HG03575 (cell line): ENCODE results near the gene PSMD4.
"Not testable (repeated sequence)": the region's sequence is repeated elsewhere in the genome, so short reads cannot be mapped to it uniquely, and the experiment has no call there.

Experiments
- ATAC-seq: cut with Tn5 transposase; IDR thresholded peaks from one replicate; pipeline ENCODE4 v1.9.1; 2021; ENCODE audit not compliant: unreplicated experiment, insufficient number of reproducible peaks, low FRiP score; ENCODE audit errors: extremely low read depth

PSMD4 gene

GRCh38 chr1:151254217-151255213 is at the start of gene PSMD4:
Gene PSMD4 (plus strand): TSS chr1:151254734. CDS start chr1:151254783, 49 bp downstream.
- ATAC-seq, result no peak

DNA sequence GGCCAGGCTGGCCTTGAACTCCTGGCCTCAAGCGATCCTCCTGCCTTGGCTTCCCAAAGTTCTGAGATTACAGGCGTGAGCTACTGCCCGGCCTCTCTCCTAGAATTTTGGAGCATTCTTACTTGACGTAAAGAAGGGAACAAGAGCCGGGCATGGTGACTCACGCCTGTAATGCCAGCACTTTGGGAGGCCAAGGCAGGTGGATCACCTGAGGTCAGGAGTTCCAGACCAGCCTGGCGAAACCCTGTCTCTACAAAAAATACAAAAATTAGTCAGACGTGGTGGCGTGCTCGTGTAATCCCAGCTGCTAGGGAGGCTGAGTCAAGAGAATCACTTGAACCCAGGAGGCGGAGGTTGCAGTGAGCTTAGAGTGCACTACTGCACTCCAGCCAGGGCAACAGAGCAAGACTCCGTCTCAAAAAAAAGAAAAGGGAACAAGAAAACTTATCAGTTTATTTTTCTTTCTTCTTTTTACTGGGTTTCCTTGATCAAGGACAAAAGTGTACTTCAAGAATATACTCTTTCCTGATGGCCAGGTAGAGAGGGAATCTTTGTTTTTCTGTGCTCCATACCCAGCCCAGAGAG is 49.1 kb upstream of the PSMD4 start:
- ATAC-seq, result not testable (repeated sequence)

GRCh38 chr1:151210830-151211229 is 43.7 kb upstream of the PSMD4 start:
- ATAC-seq, result no peak

GRCh38 chr1:151211972-151212705 is 42.4 kb upstream of the PSMD4 start:
- no peak for ATAC-seq

DNA sequence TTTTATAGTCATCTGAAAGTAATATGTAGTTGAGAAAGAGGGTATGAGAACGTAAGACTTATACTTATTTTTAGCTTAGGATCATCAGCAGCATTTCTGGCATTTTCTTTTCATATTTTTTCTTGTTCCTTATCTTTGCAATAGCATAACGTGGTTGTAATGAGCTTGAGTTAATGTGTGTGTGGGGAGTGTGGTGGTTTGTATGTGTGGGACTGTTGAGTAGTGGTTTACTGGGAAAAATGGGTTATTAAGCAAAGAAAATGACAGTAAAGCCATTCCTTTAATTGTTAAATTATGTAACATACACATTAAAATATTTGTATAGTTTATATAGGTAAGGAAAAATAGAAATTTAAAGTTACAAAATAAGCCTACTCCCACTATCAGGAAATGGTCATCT is 41.0 kb upstream of the PSMD4 start:
- ATAC-seq, result no peak

DNA sequence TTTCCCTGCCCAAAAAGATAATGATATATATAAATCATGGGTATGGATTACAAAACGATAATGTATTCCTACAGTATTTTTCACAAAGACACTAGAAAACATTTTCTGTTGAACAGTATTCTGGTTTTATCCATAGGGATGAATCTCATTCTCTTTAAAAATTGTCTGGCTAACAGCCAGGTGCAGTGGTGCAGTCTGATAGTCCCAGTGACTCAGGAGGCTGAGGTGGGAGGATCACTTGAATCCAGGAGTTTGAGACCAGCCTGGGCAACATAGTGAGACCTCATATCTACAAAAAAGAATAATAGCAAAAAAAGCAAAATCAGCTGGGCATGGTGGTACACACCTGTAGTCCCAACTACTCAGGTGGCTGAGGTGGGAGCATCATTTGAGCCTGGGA is 32.9 kb upstream of the PSMD4 start:
- ATAC-seq, result no peak

DNA sequence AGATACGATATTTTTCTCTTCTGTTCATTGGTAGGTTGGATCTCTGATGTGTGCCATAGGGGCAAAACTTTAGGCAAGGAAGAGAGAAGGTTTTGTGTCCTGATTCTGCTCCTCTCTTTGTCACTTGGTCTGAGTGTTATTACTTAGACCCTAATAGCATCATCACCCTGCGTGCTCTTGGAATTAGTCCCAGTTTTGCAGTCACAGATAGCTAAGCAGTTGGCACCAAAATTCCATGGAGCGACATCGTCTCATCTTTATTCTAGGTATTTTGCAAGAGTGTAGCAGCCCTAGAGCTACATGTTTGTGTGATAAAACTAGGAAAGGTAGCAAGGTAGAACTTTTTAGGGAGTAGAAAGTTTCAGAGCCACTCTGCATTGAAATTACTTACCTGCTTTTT is 32.4 kb upstream of the PSMD4 start:
- ATAC-seq, result no peak

- no peak for ATAC-seq
Measured at GRCh38 chr1:151235235-151235634, 19.3 kb upstream of the PSMD4 start.

GRCh38 chr1:151237678-151238466 is 16.7 kb upstream of the PSMD4 start:
- no peak for ATAC-seq

GRCh38 chr1:151238467-151238739 is 16.1 kb upstream of the PSMD4 start:
- ATAC-seq, result no peak

DNA sequence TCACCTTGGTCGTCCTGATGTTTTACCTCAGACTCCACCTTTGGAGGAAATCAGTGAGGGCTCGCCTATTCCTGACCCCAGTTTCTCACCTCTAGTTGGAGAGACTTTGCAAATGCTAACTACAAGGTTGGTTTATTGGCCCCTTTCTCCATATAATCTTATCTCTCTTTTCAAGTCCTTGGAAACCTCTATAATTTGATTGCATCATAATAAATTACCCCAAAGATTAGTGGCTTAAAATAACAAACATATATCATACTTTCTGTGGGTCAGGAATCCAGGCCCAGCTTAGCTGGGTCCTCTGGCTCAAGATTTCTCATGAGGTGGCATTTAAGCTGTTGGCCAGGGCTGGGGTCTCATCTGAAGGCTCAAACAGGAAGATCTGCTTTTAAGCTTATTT is 12.1 kb upstream of the PSMD4 start:
- ATAC-seq, result no peak

GRCh38 chr1:151243683-151244216 is 10.8 kb upstream of the PSMD4 start:
- ATAC-seq, result no peak

GRCh38 chr1:151246786-151247185 is 7.7 kb upstream of the PSMD4 start:
- no peak for ATAC-seq

DNA sequence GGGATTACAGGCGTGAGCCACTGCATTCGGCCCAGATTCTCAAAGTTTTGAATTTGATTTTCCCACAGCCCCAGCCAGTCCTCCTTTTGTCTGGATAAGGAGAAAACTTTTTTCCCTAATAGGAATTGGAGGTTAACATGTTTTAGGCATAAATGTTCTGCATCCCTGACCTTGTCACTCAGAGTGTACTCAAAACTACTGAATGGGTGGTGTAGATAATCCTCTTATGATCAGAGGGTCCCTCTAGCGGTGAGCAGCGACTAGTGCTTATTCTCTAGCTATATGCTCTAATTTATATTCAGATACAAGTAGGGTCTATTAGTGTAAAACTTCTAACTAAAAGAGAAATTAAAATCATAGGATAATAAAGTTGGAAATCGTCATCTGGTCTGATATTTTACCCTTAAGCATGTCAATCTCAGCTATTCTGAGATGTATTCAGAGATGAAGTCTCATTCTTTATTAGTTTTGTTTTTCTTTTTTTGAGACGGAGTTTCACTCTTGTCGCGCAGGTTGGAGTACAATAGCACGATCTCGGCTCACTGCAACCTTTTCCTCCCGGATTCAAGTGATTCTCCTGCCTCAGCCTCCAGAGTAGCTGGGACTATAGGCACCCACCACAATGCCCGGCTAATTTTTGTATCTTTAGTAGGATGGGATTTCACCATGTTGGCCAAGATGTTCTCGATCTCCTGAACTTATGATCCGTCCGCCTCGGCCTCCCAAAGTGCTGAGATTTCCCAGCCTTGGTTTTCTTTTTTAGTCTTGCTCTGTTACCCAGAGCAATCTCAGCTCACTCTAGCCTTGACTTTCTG is 2.7 kb upstream of the PSMD4 start:
- ATAC-seq, result no peak

- no peak for ATAC-seq
Measured at GRCh38 chr1:151255381-151255780, 847 bp downstream of the PSMD4 start.

- ATAC-seq, result no peak
Measured at GRCh38 chr1:151259351-151259750, 4.8 kb downstream of the PSMD4 start.

GRCh38 chr1:151265446-151266236 is 11.1 kb downstream of the PSMD4 start:
- ATAC-seq, result no peak
